CD4-positive, alpha-beta T cell (primary cell): Measurements from ENCODE around the gene BSND. TPM values are rescaled to one million over a fixed set of nuclear protein-coding genes. Genes with fewer than 3 reads are reported as not detected.

Experiments
- ATAC-seq: fragments of 200-7000 bp; cut with Tn5 transposase; one replicate; pipeline ENCODE4 v1.10.0; 2022; ENCODE audit warnings: mild to moderate bottlenecking; ENCODE audit not compliant: poor library complexity
- CTCF ChIA-PET: fragments of 350-600 bp; sonication (Branson Sonifier 250); formaldehyde crosslinking; loops from one replicate; lab custom pipeline; 2021; ENCODE audit warnings: antibody characterized with exemption, inconsistent platforms; lab: Charles Lee
- POLR2A ChIA-PET: fragments of 350-600 bp; sonication (Branson Sonifier 250); formaldehyde crosslinking; loops from one replicate; lab custom pipeline; 2021; ENCODE audit warnings: antibody characterized with exemption, inconsistent platforms; lab: Charles Lee
- DNase-seq, 14 experiments: peaks; one replicate each; pipeline ENCODE4 v3.0.0-alpha.2; 2013 to 2020; ENCODE audit warnings: mixed read lengths in 2 of 14
- H3K27ac ChIP-seq, 2 donors: one replicate each; pipeline versions ENCODE4 v1.5.1 to v1.7.0; 2013; ENCODE audit warnings: low read length in 2 of 2, low read depth in 1 of 2, mild to moderate bottlenecking in 1 of 2
- H3K27me3 ChIP-seq, 2 experiments: 1 replicate in 1 of 2; 2 replicates in 1 of 2; pipeline versions ENCODE4 v1.6.1 to v1.7.0; 2013; ENCODE audit warnings: low read length in 2 of 2, control low read depth in 1 of 2, mild to moderate bottlenecking in 1 of 2, moderate library complexity in 1 of 2; ENCODE audit not compliant: insufficient read depth in 2 of 2, control insufficient read depth in 1 of 2
- H3K36me3 ChIP-seq: one replicate; pipeline ENCODE4 v1.6.1; 2013; ENCODE audit warnings: low read length, control low read depth; ENCODE audit not compliant: insufficient read depth
- H3K4me1 ChIP-seq: one replicate; pipeline ENCODE4 v1.6.1; 2013; ENCODE audit warnings: low read length, control low read depth; ENCODE audit not compliant: insufficient read depth
- H3K4me3 ChIP-seq: one replicate; pipeline ENCODE4 v1.5.1; 2013; ENCODE audit warnings: mild to moderate bottlenecking, low read length, moderate library complexity
- H3K9me3 ChIP-seq, 2 experiments: 1 replicate in 1 of 2; 2 replicates in 1 of 2; pipeline versions ENCODE4 v1.6.1 to v1.7.0; 2013; ENCODE audit warnings: low read length in 2 of 2, mild to moderate bottlenecking in 2 of 2, control low read depth in 1 of 2, moderate library complexity in 1 of 2; ENCODE audit not compliant: control insufficient read depth in 1 of 2, insufficient read depth in 1 of 2
- H3K27ac Mint-ChIP-seq: one replicate; pipeline ENCODE4 v1.8.0; 2020; ENCODE audit warnings: mixed read lengths
- H3K27me3 Mint-ChIP-seq: one replicate; pipeline ENCODE4 v1.8.0; 2021; ENCODE audit warnings: mixed read lengths
- H3K36me3 Mint-ChIP-seq: one replicate; pipeline ENCODE4 v1.8.0; 2021; ENCODE audit warnings: low read depth, mixed read lengths
- H3K4me1 Mint-ChIP-seq: one replicate; pipeline ENCODE4 v1.8.0; 2021; ENCODE audit warnings: low read depth, mixed read lengths
- H3K4me3 Mint-ChIP-seq: one replicate; pipeline ENCODE4 v1.8.0; 2020; ENCODE audit warnings: mild to moderate bottlenecking, mixed read lengths
- H3K9me3 Mint-ChIP-seq: one replicate; pipeline ENCODE4 v1.8.0; 2020; ENCODE audit warnings: mixed read lengths
- intact Hi-C, 2 experiments: fragments of 100-400 bp; cut with DNase I in 1 of 2; cut with micrococcal nuclease in 1 of 2; formaldehyde crosslinking; loops; one replicate each; pipeline versions ENCODE4 v1.15.1 to v1.9.0; 2023 to 2025; cut with DNase I, micrococcal nuclease
- total RNA-seq, 174 experiments: library from RNA in 2 of 174; stranded (reverse) in 2 of 174; gene quantifications; one replicate each; pipeline ENCODE4 v1.2.3 and lab custom pipeline; 2021 to 2026
- TF ChIP-seq, protein P1 (sequence below): fragments of 200-600 bp; IDR thresholded peaks from one replicate; pipeline ENCODE4 v1.8.0; 2022; ENCODE audit warnings: antibody characterized with exemption, mild to moderate bottlenecking

Gene BSND
- total RNA-seq, 2 experiments from 2014 or later: not detected

- H3K36me3 Mint-ChIP-seq: no peaks in the 10 kb centered on the region
- CTCF ChIA-PET: no interaction called here
- H3K27ac ChIP-seq: no peak overlapping the region
- no peak overlapping the region for H3K4me3 Mint-ChIP-seq
- intact Hi-C loops: no loop called here
- no peaks in the 10 kb centered on the region for H3K9me3 ChIP-seq
- H3K27ac Mint-ChIP-seq: no peak overlapping the region
- no peak overlapping the region for H3K4me3 ChIP-seq
- H3K9me3 Mint-ChIP-seq: no peaks in the 10 kb centered on the region
- H3K27me3 ChIP-seq: peaks cover 13 to 16% of the 10 kb centered on the region in 2 experiments
- TF ChIP-seq, protein P1, sequence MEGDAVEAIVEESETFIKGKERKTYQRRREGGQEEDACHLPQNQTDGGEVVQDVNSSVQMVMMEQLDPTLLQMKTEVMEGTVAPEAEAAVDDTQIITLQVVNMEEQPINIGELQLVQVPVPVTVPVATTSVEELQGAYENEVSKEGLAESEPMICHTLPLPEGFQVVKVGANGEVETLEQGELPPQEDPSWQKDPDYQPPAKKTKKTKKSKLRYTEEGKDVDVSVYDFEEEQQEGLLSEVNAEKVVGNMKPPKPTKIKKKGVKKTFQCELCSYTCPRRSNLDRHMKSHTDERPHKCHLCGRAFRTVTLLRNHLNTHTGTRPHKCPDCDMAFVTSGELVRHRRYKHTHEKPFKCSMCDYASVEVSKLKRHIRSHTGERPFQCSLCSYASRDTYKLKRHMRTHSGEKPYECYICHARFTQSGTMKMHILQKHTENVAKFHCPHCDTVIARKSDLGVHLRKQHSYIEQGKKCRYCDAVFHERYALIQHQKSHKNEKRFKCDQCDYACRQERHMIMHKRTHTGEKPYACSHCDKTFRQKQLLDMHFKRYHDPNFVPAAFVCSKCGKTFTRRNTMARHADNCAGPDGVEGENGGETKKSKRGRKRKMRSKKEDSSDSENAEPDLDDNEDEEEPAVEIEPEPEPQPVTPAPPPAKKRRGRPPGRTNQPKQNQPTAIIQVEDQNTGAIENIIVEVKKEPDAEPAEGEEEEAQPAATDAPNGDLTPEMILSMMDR: no peak
- no peaks in the 10 kb centered on the region for H3K4me1 Mint-ChIP-seq
- H3K27me3 Mint-ChIP-seq: peaks cover 27% of the 10 kb centered on the region
- POLR2A ChIA-PET: no interaction called here
- no peaks in the 10 kb centered on the region for H3K4me1 ChIP-seq
- no peak for ATAC-seq
- no peak for DNase-seq
- no peaks in the 10 kb centered on the region for H3K36me3 ChIP-seq
These were observed 13.2 kb upstream of the BSND start for GRCh38 chr1:54985556-54985955.

GRCh38 chr1:54986025-54986424, 12.7 kb upstream of the BSND start:
- ATAC-seq: no peak
- H3K36me3 ChIP-seq: no peaks in the 10 kb centered on the region
- peaks cover 11 to 12% of the 10 kb centered on the region in 2 experiments for H3K27me3 ChIP-seq
- no peak overlapping the region for H3K4me3 ChIP-seq
- ChIA-PET POLR2A (no interaction called here), CTCF (no interaction called here)
- H3K27ac ChIP-seq: no peak overlapping the region
- Mint-ChIP-seq H3K27me3 (peaks cover 25% of the 10 kb centered on the region), H3K4me3 (no peak overlapping the region), H3K27ac (no peak overlapping the region), H3K9me3 (no peaks in the 10 kb centered on the region), H3K36me3 (no peaks in the 10 kb centered on the region), H3K4me1 (no peaks in the 10 kb centered on the region)
- no peak for DNase-seq
- TF ChIP-seq, protein P1: no peak
- H3K4me1 ChIP-seq: no peaks in the 10 kb centered on the region
- no peaks in the 10 kb centered on the region for H3K9me3 ChIP-seq
- intact Hi-C loops: no loop called here

DNA sequence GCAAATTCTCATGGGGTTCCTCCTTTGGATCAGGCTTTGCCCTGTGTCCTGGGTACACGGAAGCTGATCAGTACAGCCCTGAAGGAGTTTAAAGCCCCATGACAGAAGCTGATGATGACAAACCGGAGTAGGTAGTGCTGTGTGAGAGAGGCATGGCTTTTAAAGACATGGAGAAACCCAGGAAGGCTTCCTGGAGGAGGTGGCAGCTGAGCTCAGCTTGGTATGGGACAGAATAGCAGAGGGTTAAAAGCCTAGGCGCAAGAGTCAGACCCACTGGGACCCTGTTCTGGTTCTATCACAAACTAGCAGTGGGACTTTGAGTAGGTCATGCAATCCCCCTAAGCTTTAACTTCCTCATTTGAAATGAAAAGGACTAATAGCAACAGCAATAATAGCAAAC, 12.2 kb upstream of the BSND start:
- no peak overlapping the region for H3K4me3 ChIP-seq
- Mint-ChIP-seq H3K27ac (no peak overlapping the region), H3K9me3 (no peaks in the 10 kb centered on the region), H3K4me1 (no peaks in the 10 kb centered on the region), H3K36me3 (no peaks in the 10 kb centered on the region), H3K27me3 (peaks cover 20% of the 10 kb centered on the region), H3K4me3 (no peak overlapping the region)
- ATAC-seq: no peak
- no peaks in the 10 kb centered on the region for H3K36me3 ChIP-seq
- TF ChIP-seq, protein P1: no peak
- ChIA-PET CTCF (no interaction called here), POLR2A (no interaction called here)
- H3K27ac ChIP-seq: no peak overlapping the region
- intact Hi-C loops: no loop called here
- H3K27me3 ChIP-seq: peaks cover 7 to 8% of the 10 kb centered on the region in 2 experiments
- H3K4me1 ChIP-seq: no peaks in the 10 kb centered on the region
- no peak for DNase-seq
- H3K9me3 ChIP-seq: no peaks in the 10 kb centered on the region
